Measurements from ENCODE around the gene SLC17A9.

SLC17A9 gene

GRCh38 chr20:62969939-62970306 is 17.4 kb downstream of the SLC17A9 start:
- no peak for DNase-seq

GRCh38 chr20:62970307-62971210 is 18.1 kb downstream of the SLC17A9 start:
- no peak for DNase-seq

- no peak for DNase-seq
Measured at GRCh38 chr20:62971211-62971949, 18.9 kb downstream of the SLC17A9 start.

- DNase-seq, result peak; percentile 91
Measured at GRCh38 chr20:62971950-62972844, 19.7 kb downstream of the SLC17A9 start.

- DNase-seq, result no peak
Measured at GRCh38 chr20:62972845-62973745, 20.6 kb downstream of the SLC17A9 start.

- DNase-seq, result no peak
Measured at GRCh38 chr20:62975251-62975760, 22.8 kb downstream of the SLC17A9 start.

- DNase-seq, result no peak
Measured at GRCh38 chr20:62975812-62976508, 23.5 kb downstream of the SLC17A9 start.

GRCh38 chr20:62976886-62977285 is 24.4 kb downstream of the SLC17A9 start:
- DNase-seq, result no peak

GRCh38 chr20:62977613-62978560 is 25.4 kb downstream of the SLC17A9 start:
- DNase-seq, result peak; percentile 24

GRCh38 chr20:62978561-62978943 is 26.0 kb downstream of the SLC17A9 start:
- no peak for DNase-seq

GRCh38 chr20:62979310-62979709 is 26.8 kb downstream of the SLC17A9 start:
- no peak for DNase-seq

- no peak for DNase-seq
Measured at GRCh38 chr20:62979876-62980373, 27.4 kb downstream of the SLC17A9 start.

- DNase-seq, result no peak
Measured at GRCh38 chr20:62980380-62980960, 28.0 kb downstream of the SLC17A9 start.

GRCh38 chr20:62980970-62981369 is 28.5 kb downstream of the SLC17A9 start:
- no peak for DNase-seq

GRCh38 chr20:62982124-62983075 is 29.9 kb downstream of the SLC17A9 start:
- no peak for DNase-seq

- DNase-seq, result no peak
Measured at GRCh38 chr20:62983210-62983609, 30.7 kb downstream of the SLC17A9 start.

GRCh38 chr20:62984666-62985443 is 32.3 kb downstream of the SLC17A9 start:
- DNase-seq, result no peak

Data from OCI-M1 (cell line).